MM.1S (cell line): ENCODE data around the gene ATXN1.

Experiments used
- DNase-seq: peaks from one replicate; pipeline ENCODE4 v3.0.0-alpha.2; 2015
- H2AFZ ChIP-seq: fragments of 300-600 bp; sonication (generic); 2 replicates; pipeline ENCODE4 v1.6.0; 2016; ENCODE audit warnings: antibody characterized with exemption, low read length
- H3F3A ChIP-seq: fragments of 300-600 bp; sonication (generic); 2 replicates; pipeline ENCODE4 v1.6.1; 2016; ENCODE audit warnings: mild to moderate bottlenecking, antibody characterized with exemption, low read length, moderate library complexity, mixed read lengths; ENCODE audit not compliant: insufficient read depth
- H3K27ac ChIP-seq: fragments of 300-600 bp; sonication (generic); 2 replicates; pipeline ENCODE4 v1.5.1; 2016; ENCODE audit warnings: mild to moderate bottlenecking, low read length
- H3K27me3 ChIP-seq: fragments of 300-600 bp; sonication (generic); replicated peaks from 2 replicates; pipeline ENCODE4 v1.6.0; 2016; ENCODE audit warnings: low read length; ENCODE audit not compliant: insufficient read depth
- H3K36me3 ChIP-seq: fragments of 300-600 bp; sonication (generic); replicated peaks from 2 replicates; pipeline ENCODE4 v1.6.1; 2016; ENCODE audit warnings: mild to moderate bottlenecking, low read length, mixed read lengths; ENCODE audit not compliant: insufficient read depth
- H3K4me1 ChIP-seq: fragments of 300-600 bp; sonication (generic); 2 replicates; pipeline ENCODE4 v1.6.1; 2016; ENCODE audit warnings: low read length, mixed read lengths
- H3K4me2 ChIP-seq: fragments of 300-600 bp; sonication (generic); 2 replicates; pipeline ENCODE4 v1.6.0; 2016; ENCODE audit warnings: low read depth, low read length
- H3K4me3 ChIP-seq: fragments of 300-600 bp; sonication (generic); 2 replicates; pipeline ENCODE4 v1.5.1; 2016; ENCODE audit warnings: low read length, mixed read lengths
- H3K79me2 ChIP-seq: fragments of 300-600 bp; sonication (generic); 2 replicates; pipeline ENCODE4 v1.6.1; 2016; ENCODE audit warnings: mixed run types, low read length, mixed read lengths
- H3K9ac ChIP-seq: fragments of 300-600 bp; sonication (generic); 2 replicates; pipeline ENCODE4 v1.6.1; 2016; ENCODE audit warnings: low read length, mixed read lengths
- H3K9me2 ChIP-seq: fragments of 300-600 bp; sonication (generic); replicated peaks from 2 replicates; pipeline ENCODE4 v1.6.1; 2016; ENCODE audit warnings: mild to moderate bottlenecking, low read length, mixed read lengths; ENCODE audit not compliant: insufficient read depth
- H3K9me3 ChIP-seq: fragments of 300-600 bp; sonication (generic); replicated peaks from 2 replicates; pipeline ENCODE4 v1.6.1; 2016; ENCODE audit warnings: mild to moderate bottlenecking, low read length, mixed read lengths; ENCODE audit not compliant: insufficient read depth
- H4K20me1 ChIP-seq: fragments of 300-600 bp; sonication (generic); 2 replicates; pipeline ENCODE4 v1.6.1; 2016; ENCODE audit warnings: mild to moderate bottlenecking, low read length, moderate library complexity, mixed read lengths; ENCODE audit not compliant: insufficient read depth
- CTCF ChIP-seq: fragments of 300-600 bp; sonication (generic); IDR thresholded peaks from 2 replicates; pipeline ENCODE4 v1.5.1; 2016; ENCODE audit warnings: antibody characterized with exemption, low read length, mixed read lengths
- EZH2 ChIP-seq: fragments of 300-600 bp; sonication (generic); optimal IDR thresholded peaks from 2 replicates; pipeline ENCODE3; 2017; ENCODE audit warnings: low read depth, mild to moderate bottlenecking, antibody characterized with exemption, low read length, mixed read lengths
- EZH2phosphoT487 ChIP-seq: fragments of 300-600 bp; sonication (generic); IDR thresholded peaks from 2 replicates; pipeline ENCODE4 v1.6.1; 2018; ENCODE audit warnings: antibody characterized with exemption, low read length

Gene ATXN1

GRCh38 chr6:16761471-16762267 lies 409 bp upstream of the ATXN1 start:
- no peaks in the 10 kb centered on the region for H3K9me3 ChIP-seq
- H3K4me1 ChIP-seq: peaks cover 44% of the 10 kb centered on the region
- H3K4me2 ChIP-seq: peak overlapping the region; percentile 90
- H3K9ac ChIP-seq: peak overlapping the region; percentile 78
- peak; percentile 85 for DNase-seq
- TF ChIP-seq EZH2phosphoT487 (no peak), CTCF (peak; percentile 32)
- no peaks in the 10 kb centered on the region for H3K9me2 ChIP-seq
- peaks cover 24% of the 10 kb centered on the region for H3K79me2 ChIP-seq
- peaks cover 33% of the 10 kb centered on the region for H3F3A ChIP-seq
- H2AFZ ChIP-seq: peak overlapping the region; percentile 49
- H3K27me3 ChIP-seq: no peaks in the 10 kb centered on the region
- peak overlapping the region; percentile 85 for H3K4me3 ChIP-seq
- H3K27ac ChIP-seq: peak overlapping the region; percentile 93
- no peaks in the 10 kb centered on the region for H4K20me1 ChIP-seq
- no peaks in the 10 kb centered on the region for H3K36me3 ChIP-seq

- no peaks in the 10 kb centered on the region for H3K9me2 ChIP-seq
- peak overlapping the region; percentile 73 for H3K27ac ChIP-seq
- TF ChIP-seq EZH2phosphoT487 (no peak), EZH2 (no peak), CTCF (0 out of 2 replicates have a peak, but pooled peaks have one; percentile 7)
- H3K9ac ChIP-seq: peak overlapping the region; percentile 75
- peak overlapping the region; percentile 52 for H2AFZ ChIP-seq
- no peaks in the 10 kb centered on the region for H3K36me3 ChIP-seq
- H3K4me2 ChIP-seq: peak overlapping the region; percentile 91
- peaks cover 30% of the 10 kb centered on the region for H3K4me1 ChIP-seq
- peak; percentile 82 for DNase-seq
- peaks cover 38% of the 10 kb centered on the region for H3K79me2 ChIP-seq
- peak overlapping the region; percentile 70 for H3K4me3 ChIP-seq
- peaks cover 24% of the 10 kb centered on the region for H3F3A ChIP-seq
- H4K20me1 ChIP-seq: no peaks in the 10 kb centered on the region
- H3K9me3 ChIP-seq: no peaks in the 10 kb centered on the region
- no peaks in the 10 kb centered on the region for H3K27me3 ChIP-seq
Measured at GRCh38 chr6:16759646-16760515, 1.4 kb downstream of the ATXN1 start.

- DNase-seq: no peak
- Histone ChIP-seq H3K9me2 (no peaks in the 10 kb centered on the region), H3K27ac (peak overlapping the region; percentile 73; the same call in 1 of the 2 replicates), H3K36me3 (no peaks in the 10 kb centered on the region), H2AFZ (peak overlapping the region; percentile 52), H3K27me3 (no peaks in the 10 kb centered on the region), H3K4me2 (peak overlapping the region; percentile 91), H3K4me1 (peaks cover 23% of the 10 kb centered on the region), H3K9ac (peak overlapping the region; percentile 75), H3K4me3 (peak overlapping the region; percentile 66), H4K20me1 (no peaks in the 10 kb centered on the region), H3K79me2 (peaks cover 39% of the 10 kb centered on the region), H3F3A (peaks cover 21% of the 10 kb centered on the region), H3K9me3 (no peaks in the 10 kb centered on the region)
- TF ChIP-seq EZH2 (no peak), EZH2phosphoT487 (no peak), CTCF (no peak)
Measured at GRCh38 chr6:16759181-16759645, 2.0 kb downstream of the ATXN1 start.
